NCI-H69 (cell line): ENCODE measurements around the gene ZPBP.
A peak's percentile ranks its signal among the peaks of the same experiment; 100 is the strongest.

Experiments
- DNase-seq: peaks from one replicate; lab custom pipeline; 2025; lab: John Stamatoyannopoulos, UW

ZPBP gene, protein sequence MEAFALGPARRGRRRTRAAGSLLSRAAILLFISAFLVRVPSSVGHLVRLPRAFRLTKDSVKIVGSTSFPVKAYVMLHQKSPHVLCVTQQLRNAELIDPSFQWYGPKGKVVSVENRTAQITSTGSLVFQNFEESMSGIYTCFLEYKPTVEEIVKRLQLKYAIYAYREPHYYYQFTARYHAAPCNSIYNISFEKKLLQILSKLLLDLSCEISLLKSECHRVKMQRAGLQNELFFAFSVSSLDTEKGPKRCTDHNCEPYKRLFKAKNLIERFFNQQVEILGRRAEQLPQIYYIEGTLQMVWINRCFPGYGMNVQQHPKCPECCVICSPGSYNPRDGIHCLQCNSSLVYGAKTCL

DNA sequence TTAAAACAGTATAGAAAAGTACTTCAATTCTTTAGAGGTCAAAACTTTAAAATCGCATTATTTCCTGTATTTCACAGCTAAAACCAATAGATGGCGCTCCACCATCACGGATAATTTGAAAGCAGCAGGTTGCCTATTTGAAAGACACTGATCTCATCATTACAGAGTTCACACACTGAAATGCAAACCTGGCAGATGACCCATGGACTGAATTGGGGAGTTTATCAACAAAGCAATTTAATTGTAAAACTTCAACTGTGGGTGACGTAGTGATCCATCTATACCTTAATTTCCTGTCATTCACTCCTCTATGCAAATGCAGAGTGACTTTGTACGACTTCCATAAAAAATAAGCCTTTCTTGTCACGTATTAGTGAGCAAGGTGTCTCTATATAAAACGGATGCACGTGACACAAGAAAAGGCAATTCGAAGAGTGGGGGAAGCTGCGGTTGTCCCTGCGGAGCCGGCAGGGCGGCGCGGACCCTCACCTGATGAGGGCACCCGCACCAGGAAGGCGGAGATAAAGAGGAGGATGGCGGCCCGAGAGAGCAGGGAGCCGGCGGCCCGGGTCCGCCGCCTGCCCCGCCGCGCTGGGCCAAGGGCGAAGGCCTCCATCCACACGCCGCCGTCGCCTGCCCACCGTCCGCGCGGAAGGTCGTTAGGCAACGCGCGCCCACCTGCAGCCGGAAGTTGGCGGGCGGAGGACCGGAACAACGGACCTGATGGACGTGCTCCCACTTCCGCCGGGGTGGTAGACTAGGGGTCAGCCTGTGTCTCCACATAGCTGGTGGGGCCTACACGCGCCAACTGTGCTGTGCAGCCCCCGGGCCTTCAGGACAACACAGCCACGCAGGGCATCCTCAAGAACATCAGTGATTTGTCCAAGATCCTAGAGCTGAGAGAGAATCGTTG is at the start of gene ZPBP:
Gene ZPBP, minus strand, starts transcription at position 668 of the 913 bp plus-strand sequence. Its CDS starts 52 bp downstream, at position 616.
- peak; percentile 63 for DNase-seq

DNA sequence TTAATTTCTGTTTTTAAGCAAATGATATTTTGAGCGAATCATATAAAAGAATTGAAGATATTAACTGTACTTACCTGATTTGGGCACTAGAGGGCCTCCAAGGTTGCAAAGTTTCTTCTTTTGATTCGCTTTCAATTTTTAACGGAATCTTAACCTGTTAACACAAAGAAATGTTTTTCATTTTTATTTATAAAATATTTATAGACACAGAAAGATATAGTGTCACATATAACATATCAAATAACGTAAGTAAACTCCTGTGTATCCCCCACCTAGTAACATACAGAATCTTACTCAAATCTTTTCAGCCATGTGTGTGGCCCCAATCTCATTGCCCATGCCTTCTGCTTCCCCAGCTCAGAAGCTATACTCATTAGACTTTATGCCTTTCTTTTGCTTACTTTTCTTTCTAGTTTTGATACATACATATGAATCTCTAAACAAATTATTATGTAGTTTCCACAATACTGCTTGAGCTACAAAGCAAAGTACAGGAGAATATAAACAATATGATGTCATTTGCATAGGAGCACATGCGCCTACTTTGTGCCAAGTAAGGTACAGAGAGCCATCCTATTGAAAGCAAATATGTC is 49.5 kb upstream of the ZPBP start:
- DNase-seq: peak; percentile 39

DNA sequence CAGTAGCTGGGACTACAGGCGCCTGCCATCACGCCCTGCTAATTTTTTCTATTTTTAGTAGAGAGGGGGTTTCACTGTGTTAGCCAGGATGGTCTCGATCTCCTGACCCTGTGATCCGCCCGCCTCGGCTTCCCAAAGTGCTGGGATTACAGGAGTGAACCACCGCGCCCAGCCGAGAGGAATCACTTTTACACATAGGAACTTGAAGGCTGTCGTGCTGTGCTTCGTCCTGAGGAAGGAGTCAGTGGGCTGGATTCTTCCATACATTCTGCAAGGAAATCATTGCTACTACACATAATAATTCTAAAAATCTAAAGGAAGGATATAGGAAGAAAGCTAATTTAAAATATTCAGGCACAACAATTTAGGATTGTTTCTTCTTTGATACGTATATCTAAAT is 48.8 kb upstream of the ZPBP start:
- DNase-seq: no peak

DNA sequence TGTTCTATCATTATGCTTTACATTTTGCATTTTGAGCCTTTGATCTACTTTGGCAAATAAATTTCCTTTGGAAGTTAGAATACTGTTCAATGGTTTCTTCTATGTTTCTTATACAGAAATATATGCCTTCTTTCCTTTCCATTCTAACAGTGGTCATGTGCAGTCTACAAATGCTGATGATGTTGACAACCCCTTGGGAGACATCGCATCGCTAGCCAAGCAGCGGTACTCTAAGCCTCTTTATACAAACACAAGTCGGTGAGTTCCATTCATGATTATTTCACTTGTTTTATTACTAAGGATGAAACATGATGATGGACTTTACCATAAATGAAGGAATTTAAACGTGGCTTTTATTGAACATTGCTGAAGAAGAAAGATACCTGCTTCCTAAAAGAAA is 48.1 kb upstream of the ZPBP start:
- no peak for DNase-seq

DNA sequence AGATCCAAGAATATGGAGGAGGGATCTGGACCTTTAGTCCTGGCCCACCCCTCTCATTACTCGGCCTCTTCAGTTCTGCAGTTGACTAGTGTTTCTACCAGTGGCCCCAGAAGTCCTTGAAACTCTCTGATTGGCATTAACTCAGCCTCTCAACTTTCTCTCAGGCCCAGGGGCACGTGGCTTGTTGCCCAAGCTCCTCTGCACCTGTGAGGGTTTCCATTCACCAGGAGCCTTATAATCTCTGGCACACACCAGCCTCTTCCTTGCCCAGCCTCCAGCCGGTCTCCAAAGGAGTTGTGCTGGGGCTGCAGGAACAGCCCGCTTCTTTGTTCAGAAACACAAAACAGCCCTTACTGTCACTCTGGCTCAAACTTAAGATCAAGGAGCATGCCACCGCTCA is 47.6 kb upstream of the ZPBP start:
- DNase-seq: no peak

DNA sequence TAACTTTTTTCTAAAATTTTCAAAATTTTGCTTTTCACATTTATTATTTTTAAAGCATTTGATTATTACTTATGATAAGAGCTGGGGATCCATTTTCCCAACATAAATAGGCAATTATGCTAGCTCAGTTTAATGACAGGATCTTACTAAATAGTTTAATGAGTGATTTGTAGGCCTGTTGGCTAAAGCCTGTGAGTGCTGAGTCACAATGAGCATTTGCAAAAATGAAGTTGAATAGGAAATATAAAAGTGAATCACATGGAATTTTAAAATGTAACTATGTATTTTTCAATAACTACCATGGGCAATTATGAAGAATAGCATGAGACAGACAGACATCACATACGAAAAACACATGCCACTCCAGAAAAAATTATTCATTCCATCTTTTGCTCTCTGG is 45.1 kb upstream of the ZPBP start:
- DNase-seq: no peak

DNA sequence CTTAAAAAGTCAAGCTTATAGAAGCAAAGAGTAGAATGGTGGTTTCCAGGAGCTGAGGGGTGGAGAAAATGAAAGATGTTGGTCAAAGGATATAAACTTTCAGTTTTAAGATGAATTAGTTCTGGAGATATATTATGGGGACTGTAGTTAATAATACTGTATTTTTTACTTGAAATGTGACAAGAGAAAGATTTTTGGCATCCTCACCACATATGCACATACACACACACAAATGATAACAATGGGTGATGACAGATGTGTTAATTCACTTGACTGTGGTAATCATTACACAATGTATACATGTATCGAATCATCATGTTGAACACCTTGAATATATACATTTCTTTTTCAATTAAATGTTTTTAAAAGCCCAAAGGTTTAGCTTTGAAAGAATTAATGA is 32.7 kb upstream of the ZPBP start:
- DNase-seq: no peak

DNA sequence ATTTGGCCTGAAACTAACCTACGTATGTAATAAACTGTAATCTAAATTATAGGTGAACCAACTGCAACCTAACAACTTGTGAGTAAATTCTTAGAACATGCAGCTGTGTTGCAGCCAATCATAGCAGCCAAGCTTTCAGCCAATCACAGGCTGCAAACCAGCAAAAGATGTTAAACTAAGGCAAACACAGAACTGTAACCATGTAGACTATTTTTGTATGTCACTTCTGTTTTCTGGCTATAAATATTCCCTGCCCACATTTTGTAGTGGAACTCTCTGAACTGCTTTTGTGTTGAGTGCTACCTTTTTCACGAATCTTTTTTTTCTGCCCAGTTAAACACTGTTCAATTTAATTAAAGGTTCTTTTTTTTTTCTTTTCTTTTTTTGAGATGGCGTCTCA is 28.2 kb upstream of the ZPBP start:
- no peak for DNase-seq

DNA sequence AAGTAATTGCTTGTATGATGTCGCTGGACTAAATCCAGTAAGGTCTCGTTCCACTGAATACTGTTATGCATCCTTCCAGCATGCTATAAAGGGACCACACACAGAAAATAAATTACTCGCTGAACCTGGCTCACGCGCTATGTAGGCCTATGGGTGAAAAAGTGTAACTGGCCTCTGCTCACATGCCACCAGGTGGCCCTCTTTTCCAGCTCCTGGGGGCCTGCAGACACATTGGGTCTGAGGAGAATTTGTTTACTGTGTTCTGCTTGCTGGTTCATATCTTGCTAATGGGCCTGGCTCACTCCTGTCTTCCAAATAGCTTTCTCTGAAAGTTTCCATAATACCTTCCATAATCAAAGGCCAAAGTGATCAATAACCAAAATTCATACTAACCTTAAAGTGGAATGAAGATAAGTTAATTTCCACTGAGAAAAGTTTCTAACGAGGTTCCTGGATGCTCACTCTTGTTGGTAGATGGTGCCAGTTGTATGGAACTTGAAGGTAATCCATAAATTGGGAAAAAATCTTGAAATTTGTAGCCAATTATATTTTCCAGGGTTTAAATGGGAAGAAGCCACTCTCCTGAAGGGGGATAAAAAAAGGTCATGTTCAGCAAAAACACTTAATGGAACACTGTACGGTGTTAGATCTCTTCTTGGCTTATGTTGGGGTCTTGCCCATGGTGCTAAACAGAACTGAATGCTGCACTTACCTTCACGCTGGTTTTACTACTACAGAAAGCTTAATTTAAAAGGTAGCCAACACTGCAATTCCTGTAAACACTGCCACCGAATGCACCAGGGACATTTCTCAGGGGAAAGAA is 27.0 kb upstream of the ZPBP start:
- DNase-seq: no peak

DNA sequence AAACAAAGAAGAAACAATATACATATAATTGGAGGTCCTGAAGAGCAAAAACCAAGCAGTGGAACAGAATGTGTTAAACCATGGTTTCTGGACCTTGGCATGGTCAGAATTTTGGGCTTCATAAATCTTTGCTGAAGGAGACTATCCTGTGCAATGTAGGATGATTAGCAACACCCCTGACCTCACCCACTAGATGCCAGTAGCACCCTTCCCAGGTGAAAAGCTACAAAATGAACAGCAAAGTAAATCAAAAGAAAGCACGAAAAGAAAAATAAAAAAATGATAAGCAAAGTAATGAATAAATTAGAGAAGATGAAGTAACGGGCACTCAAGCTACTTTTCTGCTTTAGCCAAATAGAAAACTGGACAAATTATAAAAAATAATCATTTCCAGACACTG is 19.2 kb upstream of the ZPBP start:
- no peak for DNase-seq

DNA sequence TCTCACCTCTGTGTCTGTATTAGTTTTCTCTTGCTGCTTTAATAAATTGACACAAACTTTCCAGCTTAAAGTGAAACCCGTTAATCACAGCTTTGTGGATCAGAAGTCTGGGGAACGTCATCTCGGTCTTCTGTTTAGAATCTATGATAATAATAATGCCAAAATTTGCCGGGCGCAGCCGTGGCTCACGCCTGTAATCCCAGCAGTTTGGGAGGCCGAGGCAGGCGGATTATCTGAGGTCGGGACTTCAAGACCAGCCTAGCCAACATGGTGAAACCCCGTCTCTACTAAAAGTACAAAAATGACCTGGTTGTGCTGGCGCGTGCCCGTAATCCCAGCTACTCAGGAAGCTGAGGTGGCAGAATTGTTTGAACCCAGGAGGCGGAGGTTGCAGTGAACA is 8.8 kb upstream of the ZPBP start:
- DNase-seq: no peak

DNA sequence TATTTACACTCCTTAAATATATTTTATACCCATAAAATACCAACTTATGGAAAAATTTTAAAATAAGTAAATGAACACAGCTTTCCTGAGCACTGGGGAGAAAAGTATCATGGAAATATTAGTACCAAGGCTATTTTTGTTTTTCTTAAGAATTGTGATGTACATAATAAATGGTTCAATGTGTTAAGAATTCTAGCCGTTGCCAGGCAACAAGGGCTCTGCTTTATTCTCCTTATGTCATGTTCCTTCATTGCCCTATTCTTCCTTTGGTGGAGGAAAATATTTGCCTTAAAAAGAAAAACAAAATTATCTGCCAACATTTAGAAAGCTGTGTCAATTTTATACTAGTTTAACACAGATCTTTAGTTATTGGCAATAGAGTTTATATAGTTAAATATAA is 2.6 kb upstream of the ZPBP start:
- no peak for DNase-seq

DNA sequence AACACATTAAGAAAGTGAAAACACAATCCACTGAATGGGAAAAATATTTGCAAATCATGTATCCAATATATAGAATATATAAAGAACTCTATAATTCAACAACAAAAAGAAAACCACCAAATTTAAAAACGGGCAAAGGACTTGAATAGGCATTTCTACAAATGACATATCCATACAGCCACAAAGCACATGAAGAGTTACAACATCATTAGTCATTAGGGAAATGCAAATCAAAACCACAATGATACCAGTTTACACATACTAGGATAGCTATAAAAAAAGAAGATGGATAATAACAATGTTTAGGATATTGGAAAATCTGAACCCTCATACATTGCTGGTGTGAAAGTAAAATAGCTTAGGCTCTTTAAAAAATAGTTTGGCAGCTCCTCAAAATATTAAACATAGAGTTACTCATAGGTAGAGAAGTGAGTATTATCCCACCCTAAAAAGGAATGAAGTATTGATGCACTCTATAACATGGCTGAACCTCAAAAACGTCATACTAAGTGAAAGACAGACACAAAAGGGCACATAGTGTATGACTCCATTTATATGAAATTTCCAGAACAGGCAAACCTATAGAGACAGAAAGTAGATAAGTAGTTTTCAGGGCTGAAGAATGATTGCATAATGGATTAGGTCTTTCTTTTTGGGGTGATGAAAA is 4.5 kb downstream of the ZPBP start:
- no peak for DNase-seq

DNA sequence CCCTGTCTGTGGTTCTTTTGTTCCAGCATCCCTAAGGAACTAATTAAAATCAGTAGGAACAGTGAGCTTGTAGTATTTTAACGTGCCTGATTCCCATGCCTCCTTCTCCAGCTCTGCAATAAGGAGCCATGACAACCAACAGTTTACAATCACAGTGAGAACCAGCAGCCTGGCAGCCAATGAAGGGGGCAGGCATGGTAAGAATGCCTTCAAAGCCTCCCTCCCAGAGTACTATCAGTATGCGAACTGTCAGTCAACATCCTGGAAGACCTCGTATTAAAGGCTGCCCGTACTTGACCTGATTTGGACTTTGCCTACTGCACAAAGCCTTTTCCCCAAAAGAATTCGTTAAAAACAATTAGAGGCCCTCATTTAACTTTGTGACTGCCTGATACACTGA is 7.7 kb downstream of the ZPBP start:
- DNase-seq: no peak

DNA sequence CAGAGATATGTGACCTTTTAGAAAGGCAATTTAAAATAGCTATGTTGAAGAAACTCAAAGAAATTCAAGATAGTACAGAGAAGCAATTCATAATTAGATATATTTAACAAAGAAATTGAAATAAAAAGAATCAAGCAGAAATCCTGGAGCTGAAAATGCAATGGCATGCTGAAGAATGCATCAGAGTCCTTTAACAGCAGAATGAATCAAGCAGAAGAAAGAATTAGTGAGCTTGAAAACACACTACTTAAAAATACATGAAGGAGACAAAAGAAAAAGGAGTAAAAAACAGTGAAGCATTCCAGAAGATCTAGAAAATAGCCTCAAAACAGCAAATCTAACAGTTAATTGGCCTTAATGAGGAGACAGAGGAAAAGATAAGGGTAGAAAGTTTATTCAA is 20.0 kb downstream of the ZPBP start:
- no peak for DNase-seq

DNA sequence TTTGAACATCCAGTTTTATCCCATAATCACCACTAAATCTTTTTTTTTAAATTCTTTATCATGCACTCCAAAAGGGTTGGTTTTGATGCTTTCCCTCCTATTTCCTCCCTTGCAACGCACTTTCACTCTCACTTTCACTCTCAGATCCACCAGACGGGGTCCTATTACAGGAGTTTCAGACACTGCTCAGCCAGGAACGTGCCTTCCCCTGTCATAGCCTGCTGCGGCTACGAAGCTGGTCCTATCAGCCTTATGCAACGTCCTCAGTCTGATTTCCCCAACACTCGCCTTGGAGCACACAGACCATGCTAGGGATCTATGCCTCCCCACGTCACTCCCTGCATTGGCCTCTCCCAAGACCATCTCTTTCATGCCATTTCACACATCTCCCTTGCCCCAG is 23.4 kb downstream of the ZPBP start:
- no peak for DNase-seq

DNA sequence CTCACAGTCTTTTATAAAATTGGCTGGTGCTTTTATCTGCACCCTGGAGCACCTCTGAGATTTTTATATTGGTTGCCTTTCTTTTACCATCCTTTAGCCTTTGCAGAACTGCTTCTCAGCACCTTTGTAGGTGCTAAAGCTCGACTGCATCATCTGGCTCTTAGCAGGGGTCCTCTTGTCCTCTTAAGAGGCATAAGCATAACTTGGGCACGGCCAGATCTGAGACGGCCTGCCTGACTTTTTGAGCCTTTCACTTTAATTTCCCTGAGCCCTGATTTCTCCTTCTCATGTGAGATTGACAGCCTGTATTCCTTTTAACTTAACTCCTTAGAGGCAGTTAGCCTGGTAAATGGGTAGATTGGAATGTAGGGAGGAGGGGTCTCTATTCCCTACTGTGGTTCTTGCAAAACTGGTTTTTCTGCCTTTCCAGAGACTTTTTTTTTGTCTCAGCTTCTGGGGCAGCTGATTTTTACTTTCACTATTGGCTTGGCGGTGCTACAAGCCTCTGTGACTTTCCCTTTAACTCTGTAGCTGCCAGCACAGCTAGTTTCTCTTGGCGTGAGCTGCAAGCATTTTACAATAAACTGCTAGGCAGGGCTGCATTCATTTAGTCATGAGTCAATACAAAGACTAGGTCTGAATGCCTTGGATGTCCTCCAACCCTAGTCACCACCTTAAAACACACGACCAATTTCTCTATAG is 24.0 kb downstream of the ZPBP start:
- no peak for DNase-seq

DNA sequence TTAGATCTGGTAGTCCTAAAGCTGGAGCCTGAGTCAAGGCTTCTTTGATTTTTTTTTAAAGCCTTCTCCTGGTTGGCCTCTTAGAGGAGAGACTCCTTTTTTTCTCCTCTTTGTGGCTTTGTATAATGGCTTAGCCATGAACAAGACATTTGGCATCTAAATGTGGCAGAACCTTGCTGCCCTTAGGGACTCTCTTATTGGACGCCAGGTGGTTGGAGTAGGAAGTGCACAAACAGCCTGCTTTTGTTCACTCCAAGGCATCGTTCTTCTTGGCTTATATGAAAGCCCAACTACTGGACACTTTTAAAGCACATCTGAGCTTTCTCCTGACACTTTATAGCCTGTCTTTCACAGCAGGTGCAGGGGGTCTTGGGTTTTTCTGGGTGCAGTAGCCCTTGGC is 25.0 kb downstream of the ZPBP start:
- no peak for DNase-seq

DNA sequence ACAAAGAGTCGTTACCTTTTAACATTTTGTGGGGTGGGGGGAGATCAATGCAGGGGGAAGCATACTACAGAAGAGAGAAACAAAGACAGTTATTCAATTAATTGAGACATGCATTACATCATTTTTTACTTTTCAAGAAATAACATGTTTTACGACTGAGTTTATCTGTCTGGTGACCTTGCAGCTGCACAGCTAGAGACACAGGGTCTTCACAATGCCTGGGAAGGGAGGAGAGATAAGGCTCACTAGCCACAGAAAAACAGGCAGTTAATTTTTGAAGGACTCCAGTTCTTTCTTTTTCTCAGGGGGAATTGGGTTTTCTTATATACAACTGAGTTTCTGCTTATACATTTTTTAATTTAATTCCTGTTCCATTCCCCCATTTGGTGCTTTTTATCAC is 30.1 kb downstream of the ZPBP start:
- DNase-seq: no peak

DNA sequence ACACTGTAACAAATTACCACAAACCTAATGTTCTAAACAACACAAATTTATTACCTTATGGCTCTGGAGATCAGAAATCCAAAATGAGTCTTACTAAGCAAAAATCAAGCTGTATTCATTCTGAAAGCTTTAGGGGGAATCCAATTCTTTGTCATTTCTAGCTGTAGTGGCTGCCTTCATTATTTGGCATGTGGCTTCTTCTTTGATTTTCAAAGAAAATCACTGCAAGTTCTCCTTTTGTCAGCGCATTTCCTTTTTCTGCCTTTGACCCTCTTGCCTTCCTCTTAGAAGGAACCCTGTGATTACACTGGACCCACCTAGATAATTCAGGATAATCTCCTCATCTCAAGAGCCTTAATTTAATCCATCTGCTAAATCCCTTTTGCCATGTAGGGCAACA is 36.9 kb downstream of the ZPBP start:
- no peak for DNase-seq

DNA sequence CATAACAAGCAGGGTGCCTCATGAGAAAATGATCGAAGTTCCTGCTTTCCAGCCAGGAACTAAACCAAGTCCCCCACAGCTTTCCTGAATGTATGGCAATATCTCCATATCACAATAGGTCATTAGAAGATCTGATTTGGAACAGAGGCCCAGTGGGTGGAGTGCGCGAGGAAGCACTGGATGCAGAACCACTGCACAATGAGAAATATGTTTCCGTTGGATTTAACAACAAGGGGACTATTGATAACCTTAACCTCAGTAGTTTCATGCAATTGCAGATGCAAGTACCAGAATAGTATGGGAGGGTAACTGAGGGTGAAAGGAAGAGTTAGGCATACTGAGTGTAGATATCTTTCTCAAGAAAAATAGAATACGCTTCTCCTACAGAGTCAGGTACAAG is 45.3 kb downstream of the ZPBP start:
- no peak for DNase-seq
